OCI-LY3 (cell line): ENCODE results near the gene STARD3.

Experiments
- H2AFZ ChIP-seq: fragments of 200-600, 300-600 bp; shearing (Covaris generic); 2 replicates; pipeline ENCODE4 v1.6.0; 2014; ENCODE audit warnings: antibody characterized with exemption, low read depth, low read length
- H3K27ac ChIP-seq: fragments of 200-600, 300-600 bp; sonication (generic); 2 replicates; pipeline ENCODE4 v1.5.1; 2014; ENCODE audit warnings: mild to moderate bottlenecking, low read length, moderate library complexity, mixed read lengths
- H3K27me3 ChIP-seq: fragments of 200-600, 300-600 bp; sonication (generic); 2 replicates; pipeline ENCODE4 v1.6.1; 2014; ENCODE audit warnings: low read depth, low read length, mixed read lengths
- H3K36me3 ChIP-seq: fragments of 200-600, 300-600 bp; sonication (generic); replicated peaks from 2 replicates; pipeline ENCODE3; 2014; ENCODE audit warnings: low read depth, low read length, mixed read lengths
- H3K4me1 ChIP-seq: fragments of 300-600, 200-600 bp; sonication (generic); 2 replicates; pipeline ENCODE4 v1.6.1; 2014; ENCODE audit warnings: low read length, mixed read lengths
- H3K4me2 ChIP-seq: fragments of 200-600, 300-600 bp; sonication (generic); 2 replicates; pipeline ENCODE4 v1.6.1; 2014; ENCODE audit warnings: low read length, mixed read lengths
- H3K4me3 ChIP-seq: fragments of 300-600, 200-600 bp; sonication (generic); 2 replicates; pipeline ENCODE4 v1.5.1; 2014; ENCODE audit warnings: antibody characterized with exemption, mild to moderate bottlenecking, low read length, moderate library complexity
- H3K79me2 ChIP-seq: fragments of 300-600, 200-600 bp; shearing (Covaris generic); 2 replicates; pipeline ENCODE4 v1.6.1; 2014; ENCODE audit warnings: mild to moderate bottlenecking, low read length, mixed read lengths
- H3K9ac ChIP-seq: fragments of 300-600, 200-600 bp; shearing (Covaris generic); 2 replicates; pipeline ENCODE4 v1.6.0; 2014; ENCODE audit warnings: mild to moderate bottlenecking, low read length, moderate library complexity
- H3K9me3 ChIP-seq: fragments of 200-600, 300-600 bp; shearing (Covaris generic); 2 replicates; pipeline ENCODE4 v1.6.1; 2014; ENCODE audit warnings: low read length, mixed read lengths; ENCODE audit not compliant: insufficient read depth
- H4K20me1 ChIP-seq: fragments of 200-600, 300-600 bp; sonication (generic); 2 replicates; pipeline ENCODE4 v1.6.1; 2016; ENCODE audit warnings: low read length, mixed read lengths; ENCODE audit not compliant: insufficient read depth
- CTCF ChIP-seq: fragments of 200-600, 300-600 bp; sonication (generic); IDR thresholded peaks from 2 replicates; pipeline ENCODE4 v1.5.1; 2014; ENCODE audit warnings: antibody characterized with exemption, low read length, low read depth
- EZH2phosphoT487 ChIP-seq: fragments of 200-600 bp; shearing (Covaris generic); IDR thresholded peaks from 2 replicates; pipeline ENCODE4 v1.6.1; 2018; ENCODE audit warnings: antibody characterized with exemption, mixed run types, low read depth

STARD3 gene

DNA sequence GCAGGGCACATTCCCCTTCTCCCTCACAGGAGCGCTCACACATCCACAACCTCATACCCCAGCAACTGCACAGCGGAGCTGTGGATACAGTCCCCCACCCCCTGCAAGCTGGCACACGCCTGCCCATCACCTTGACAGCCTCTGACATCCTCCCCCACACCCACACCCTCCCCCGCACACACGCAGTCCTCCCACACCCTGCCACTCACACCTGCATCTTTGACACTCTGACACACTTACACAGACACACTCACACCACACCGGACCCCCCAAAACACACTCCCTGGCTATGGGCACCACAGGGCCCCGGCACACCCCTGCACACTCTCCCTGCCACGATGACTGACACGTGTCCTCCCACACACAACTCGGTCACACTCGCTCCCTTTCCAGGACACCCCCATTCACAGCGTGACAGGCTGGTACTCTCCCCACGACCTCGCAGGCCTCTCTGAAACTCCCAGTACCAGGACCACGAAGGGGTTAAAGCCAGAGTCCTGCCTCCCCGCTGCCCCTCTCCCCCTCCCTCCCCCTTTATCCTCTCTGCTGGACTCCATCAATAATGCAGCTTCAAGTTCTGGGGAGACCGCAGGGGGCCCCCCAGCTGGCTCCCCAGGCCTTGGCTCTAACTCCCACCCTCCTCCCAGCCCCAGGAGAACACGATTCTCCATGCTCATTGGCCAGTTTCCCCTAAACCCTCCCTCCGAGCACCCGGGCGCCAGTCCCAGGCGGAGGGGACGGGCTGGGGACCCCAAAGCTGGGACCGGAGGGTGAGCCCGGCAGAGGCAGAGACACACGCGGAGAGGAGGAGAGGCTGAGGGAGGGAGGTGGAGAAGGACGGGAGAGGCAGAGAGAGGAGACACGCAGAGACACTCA is 10.5 kb upstream of the STARD3 start, which contains the start of gene PPP1R1B:
TSS of gene PPP1R1B (plus strand) at position 782 of the 876 bp plus-strand sequence. CDS start 441 bp downstream, outside the sequence.
- TF ChIP-seq CTCF, result no peak
- TF ChIP-seq EZH2phosphoT487, result no peak
- Histone ChIP-seq H3K4me1 (peaks cover 15% of the 10 kb centered on the region), H3K4me3 (no peak within 1 kb of the TSS), H3K9ac (no peak within 1 kb of the TSS), H2AFZ (no peak within 1 kb of the TSS), H3K4me2 (no peak within 1 kb of the TSS), H3K36me3 (no peaks in the 10 kb centered on the region), H3K79me2 (no peaks in the 10 kb centered on the region), H4K20me1 (no peaks in the 10 kb centered on the region), H3K9me3 (no peaks in the 10 kb centered on the region), H3K27me3 (no peaks in the 10 kb centered on the region), H3K27ac (no peak within 1 kb of the TSS)

- Histone ChIP-seq H3K36me3 (no peaks in the 10 kb centered on the region), H3K79me2 (no peaks in the 10 kb centered on the region), H3K9ac (no peak overlapping the region), H2AFZ (no peak overlapping the region), H3K4me3 (no peak overlapping the region), H3K4me1 (peaks cover 11% of the 10 kb centered on the region), H3K9me3 (no peaks in the 10 kb centered on the region), H3K27me3 (no peaks in the 10 kb centered on the region), H3K27ac (no peak overlapping the region), H4K20me1 (no peaks in the 10 kb centered on the region), H3K4me2 (no peak overlapping the region)
- TF ChIP-seq CTCF, result no peak
- TF ChIP-seq EZH2phosphoT487, result no peak
These were observed 9.8 kb upstream of the STARD3 start for GRCh38 chr17:39627047-39627711.

DNA sequence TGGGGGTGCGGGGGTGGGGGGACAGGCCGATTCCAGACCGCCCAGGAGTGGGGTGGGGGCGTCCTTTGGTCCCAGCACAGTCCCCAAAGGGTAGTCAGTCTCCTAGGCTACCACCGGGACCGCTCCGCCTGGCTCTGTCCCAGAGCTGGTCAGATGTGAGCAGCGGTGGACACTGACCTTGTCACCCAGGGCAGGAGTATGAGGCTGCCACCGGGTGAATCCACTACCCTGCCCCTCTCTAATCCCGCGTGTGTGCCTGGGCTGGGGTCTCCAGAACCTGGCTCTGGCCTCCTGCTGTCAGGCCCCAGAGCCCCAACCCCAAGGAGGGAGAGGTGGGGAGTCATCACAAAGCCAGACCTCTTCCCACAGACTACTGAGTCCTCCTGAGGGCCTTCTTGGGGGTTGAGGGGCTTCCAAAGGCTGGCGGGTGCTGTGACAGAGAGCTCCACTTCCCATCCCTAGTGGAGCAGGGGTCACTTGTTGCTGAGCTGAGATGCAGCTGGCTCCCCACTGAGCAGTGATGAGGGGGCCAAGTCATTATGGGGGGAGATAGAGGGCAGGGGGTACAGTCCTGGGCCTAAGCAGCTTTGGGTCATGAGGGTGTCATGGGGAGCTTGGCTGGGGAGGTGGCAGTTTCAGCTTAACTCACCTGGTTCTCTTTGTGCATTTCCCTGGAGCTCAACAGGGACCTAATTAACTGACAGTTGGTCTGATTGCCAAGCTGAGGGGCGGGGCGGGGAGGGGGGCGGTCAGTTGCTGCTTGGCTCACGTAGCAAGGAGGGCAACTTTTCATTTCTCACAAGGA is 9.0 kb upstream of the STARD3 start:
- TF ChIP-seq CTCF (no peak), EZH2phosphoT487 (no peak)
- Histone ChIP-seq H2AFZ (no peak overlapping the region), H3K4me2 (no peak overlapping the region), H3K4me1 (peaks cover 9% of the 10 kb centered on the region), H4K20me1 (no peaks in the 10 kb centered on the region), H3K79me2 (no peaks in the 10 kb centered on the region), H3K27me3 (no peaks in the 10 kb centered on the region), H3K9ac (no peak overlapping the region), H3K4me3 (no peak overlapping the region), H3K9me3 (no peaks in the 10 kb centered on the region), H3K27ac (no peak overlapping the region), H3K36me3 (no peaks in the 10 kb centered on the region)
